ENCODE data around the gene EMP1. TPM values are rescaled to one million over a fixed set of nuclear protein-coding genes. Genes with fewer than 3 reads are reported as not detected.

The EMP1 gene
- polyA plus RNA-seq, 3 donors, result 106 to 123 (median 109) TPM

DNA sequence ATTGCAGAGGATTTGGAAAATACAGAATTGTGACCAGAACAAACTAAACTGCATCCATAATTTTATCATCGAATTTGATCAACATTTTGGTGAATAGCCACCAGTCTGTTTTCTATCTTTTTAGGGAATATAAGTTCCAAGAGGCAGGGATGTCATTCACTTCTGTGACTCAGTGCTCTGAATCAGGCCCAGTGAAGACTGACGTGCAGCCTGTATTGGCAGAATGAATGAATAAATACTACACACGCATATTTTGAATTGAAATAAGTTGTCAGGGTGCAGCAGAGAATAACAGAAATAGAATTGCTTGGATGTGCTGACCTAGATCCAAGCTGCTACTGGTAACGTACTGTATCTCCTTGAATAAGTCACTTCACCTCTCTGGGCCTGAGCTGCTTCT, 1.3 kb upstream of the EMP1 start:
- DNase-seq (ENCODE audit: low read depth in 3 of 3, low spot score in 2 of 3), result no peak

DNA sequence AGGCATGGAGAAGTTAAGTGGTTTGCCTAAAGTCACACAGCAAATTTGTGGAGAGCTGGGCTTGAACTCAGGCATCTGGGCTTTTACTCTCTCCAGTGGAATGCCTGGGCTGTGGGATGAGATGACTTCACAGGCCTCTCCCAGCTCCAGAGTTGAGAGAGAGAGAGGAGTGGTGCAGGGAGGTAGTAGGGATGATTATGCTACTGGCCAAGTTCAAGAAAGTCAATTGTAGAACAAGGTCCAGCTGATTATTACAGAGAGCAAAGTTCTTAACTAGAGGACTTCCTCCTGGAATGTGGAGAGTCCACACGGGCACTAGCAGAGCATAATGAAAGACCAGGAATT, 769 bp upstream of the EMP1 start:
- DNase-seq (ENCODE audit: low read depth in 3 of 3, low spot score in 2 of 3), result no peak

DNA sequence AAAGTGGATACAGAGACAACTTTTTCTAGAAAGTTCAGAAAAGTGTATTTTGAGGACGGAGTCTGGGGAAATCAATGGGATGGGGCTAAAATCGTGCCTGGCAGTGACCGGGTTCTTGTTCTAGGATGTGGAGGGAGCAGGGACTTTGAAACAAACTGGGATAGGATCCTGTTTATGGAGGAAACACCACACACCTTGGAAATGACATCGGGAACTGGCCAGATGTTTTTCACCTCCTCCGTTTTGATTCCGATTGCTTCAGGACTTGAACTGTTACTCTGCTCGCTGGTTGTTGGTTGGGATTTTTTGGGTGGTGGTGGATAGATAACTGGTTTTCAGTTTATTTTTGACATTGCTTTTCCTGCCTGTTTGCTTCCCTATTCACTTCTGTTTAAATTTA, 506 bp downstream of the EMP1 start:
- no peak for DNase-seq (ENCODE audit: low read depth in 3 of 3, low spot score in 2 of 3)

DNA sequence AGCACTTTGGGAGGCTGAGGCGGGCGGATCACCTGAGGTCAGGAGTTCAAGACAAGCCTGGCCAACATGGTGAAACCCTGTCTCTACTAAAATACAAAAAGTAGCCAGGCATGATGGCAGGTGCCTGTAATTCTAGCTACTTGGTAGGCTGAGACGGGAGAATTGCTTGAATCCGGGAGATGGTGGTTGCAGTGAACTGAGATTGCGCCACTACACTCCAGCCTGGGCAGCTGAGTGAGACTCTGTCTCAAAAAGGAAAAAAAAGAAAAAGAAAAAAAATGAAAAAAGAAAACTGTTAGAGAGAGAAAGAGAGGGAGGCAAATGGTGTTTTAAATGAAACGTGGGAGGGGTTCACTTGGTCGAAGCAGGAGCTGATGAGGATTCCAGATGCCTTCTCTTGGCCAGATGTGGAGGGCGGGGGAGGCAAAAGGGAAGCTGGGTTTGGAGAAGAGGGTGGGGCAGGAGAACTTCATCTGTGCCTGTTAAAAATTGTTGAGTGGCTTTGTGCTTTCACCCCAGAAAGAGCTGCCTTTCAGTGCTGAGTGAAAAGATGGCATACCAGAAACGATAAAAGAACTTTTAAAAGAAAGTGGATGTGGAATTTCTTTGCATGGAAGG, 1.1 kb downstream of the EMP1 start:
- no peak for DNase-seq (ENCODE audit: low read depth in 3 of 3, low spot score in 2 of 3)

DNA sequence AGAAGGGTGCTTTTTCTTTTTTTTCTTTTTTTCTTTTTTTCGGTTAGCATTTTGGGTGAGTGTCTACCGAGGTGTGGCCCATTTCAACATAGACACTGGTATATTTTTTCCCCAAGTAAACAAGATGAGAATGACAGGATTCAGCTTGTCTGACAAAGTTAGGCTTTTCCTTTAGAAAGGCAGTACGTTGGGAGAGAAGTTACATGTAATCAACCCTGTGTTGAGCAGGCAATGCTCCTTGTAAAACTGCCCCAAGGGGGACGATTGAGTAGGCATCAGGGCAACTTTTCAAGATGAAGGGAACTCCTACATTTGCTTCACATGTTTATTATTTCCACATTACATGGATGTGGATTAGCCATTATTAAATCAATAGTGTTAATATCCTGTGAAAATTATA, 1.7 kb downstream of the EMP1 start:
- DNase-seq (ENCODE audit: low read depth in 3 of 3, low spot score in 2 of 3), result no peak

DNA sequence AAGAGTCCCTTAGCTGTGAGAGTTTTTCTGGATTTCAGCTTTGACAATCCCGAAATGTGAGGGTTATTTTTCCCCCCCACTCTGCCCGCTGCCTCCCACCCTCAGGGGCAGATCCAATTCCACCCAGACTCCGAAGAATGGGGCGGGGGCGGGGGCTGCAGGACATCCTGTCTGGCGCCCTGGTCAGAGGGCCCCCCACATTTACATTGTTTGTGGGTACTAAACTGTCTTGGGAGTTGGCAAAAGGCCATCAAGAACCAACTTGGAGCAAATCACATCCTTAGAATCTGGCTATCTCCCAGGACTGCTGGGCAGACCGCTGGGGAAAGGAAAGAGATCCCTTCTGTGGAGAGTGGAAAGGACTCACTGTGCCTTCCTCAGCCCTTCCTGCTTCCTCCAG, 2.4 kb downstream of the EMP1 start:
- no peak for DNase-seq (ENCODE audit: low read depth in 3 of 3, low spot score in 2 of 3)

DNA sequence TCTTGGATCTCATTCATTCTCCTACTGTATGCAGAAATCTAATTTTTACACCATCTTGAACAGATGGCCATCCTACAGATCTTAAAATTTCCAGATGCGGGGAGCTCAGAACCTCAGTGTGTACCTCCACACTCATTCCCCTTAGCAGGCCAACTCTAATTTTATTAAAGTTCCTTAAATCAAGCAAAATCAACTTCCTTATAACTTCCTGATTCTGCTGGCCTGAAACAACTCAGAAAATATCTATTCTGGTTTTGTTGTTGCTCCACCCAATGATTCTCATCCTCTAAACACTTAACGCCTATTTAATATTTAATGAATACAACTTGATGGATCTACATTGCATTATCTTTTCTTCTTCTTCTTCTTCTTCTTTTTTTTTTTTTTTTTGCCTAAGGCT, 3.1 kb downstream of the EMP1 start:
- no peak for DNase-seq (ENCODE audit: low read depth in 3 of 3, low spot score in 2 of 3)

DNA sequence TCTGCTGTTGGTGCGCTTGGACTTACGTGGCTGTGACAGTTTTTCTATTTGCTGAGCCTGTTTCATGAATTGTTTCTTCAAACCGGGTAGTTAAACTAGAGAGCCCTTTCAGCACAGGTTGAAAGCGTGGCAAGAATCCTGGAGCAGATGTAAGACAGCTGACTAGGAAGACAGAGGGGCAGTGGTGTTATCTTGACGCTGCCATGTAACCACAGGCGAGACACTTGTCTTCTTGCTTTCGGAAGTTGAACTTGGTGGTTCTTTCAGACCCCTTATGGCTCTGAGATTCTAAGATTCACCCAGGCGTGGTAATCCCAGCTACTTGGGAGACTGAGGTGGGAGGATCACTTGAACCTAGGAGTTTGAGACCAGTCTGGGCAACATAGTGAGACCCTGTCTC, 4.3 kb downstream of the EMP1 start:
- no peak for DNase-seq (ENCODE audit: low read depth in 3 of 3, low spot score in 2 of 3)

DNA sequence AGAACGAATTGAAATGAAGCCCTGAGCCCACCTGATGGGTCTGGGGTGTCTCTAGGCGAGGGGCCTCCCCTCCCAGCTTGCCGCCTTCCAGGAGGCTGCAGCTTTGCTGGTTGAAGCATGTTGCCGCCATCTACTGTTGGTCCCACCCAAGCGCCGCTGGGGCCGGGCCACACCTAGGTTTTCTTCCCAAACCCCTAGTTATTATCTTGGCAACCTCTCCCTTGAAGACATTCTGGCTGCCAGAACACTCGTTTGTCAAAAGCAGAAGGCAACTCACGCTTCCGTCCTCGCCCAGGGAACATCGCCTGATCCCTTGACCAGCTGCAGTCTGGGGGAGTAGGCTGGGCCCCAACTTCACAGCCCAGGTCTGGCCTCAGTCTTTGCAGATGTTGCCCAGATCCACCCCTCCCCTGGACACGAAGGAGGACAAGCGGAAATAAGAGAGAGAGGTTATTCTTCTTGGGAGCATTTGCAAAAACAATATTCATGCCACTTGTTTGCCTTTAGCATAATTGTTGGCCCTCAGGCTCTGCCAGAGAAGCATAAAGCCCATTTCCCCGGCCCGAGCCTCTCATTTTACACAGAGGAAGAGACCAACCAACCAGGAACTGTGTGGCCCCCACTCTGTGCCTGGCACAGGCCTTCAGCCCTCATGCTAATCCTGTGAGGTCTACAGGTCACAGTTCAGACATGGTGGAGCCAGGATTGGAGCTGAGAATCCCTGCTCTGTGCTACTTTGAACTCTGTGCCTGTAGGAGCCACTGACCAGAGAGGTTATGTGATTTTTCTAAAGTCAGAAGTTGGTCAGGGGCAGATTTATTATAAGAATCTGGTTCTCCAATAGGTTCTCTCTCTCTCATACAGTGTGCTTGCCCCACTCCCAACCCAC, 6.8 kb downstream of the EMP1 start:
- no peak for DNase-seq (ENCODE audit: low read depth in 3 of 3, low spot score in 2 of 3)

DNA sequence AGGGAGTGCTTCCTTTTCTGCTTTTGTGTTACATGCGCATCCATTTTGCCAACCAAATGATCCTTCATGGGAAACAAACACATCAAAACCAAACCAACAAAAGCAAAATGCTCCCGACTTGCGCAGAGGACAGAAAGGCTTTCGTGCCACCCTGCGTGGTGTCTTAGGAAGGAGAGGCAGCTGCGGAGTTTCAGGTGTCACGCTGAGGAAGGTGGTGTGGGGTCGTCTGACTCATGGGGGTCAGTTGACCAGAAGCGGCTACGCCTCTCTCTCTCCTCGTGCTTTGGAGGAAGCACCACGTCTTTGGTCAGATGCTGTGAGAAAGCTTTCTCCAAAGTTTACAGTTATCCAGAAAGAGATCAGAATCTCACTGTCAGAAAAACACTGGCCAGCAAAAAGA, 7.9 kb downstream of the EMP1 start:
- no peak for DNase-seq (ENCODE audit: low read depth in 3 of 3, low spot score in 2 of 3)

DNA sequence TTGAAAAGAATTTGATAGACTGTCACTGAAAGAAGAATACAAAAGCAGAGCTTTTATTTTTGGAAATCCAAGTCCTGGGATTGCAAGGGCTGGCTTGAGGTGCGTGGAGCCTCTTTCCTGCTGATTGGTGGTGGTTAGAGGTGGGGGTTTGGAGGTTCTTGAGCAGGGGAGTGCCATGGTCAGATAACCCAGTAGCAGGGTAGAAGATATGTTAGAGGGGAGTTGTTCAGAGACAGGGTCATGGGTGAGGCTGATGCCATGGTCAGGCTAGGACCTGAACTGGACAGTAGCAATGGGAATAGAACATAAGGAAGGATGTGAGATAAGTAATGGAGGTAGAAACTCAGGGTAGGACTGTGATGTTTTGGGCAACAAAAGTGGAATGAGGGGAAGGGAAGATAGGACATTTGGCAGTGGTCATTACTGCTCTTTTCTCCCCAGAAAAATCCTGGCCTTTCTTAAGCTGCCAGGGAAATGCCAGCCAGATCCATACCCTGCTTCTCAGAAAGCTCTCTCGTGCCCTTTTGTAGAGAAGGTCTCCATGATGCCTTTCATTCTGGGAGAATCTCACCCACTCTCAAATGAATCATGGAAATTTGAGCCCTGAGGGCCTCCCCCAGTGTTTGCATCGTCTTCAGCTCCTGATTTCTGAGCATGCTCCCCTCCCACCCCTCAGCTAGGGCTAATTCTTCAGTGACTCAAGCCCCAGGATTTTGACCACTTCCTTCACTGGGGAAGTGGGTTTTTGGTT, 9.5 kb downstream of the EMP1 start:
- DNase-seq (ENCODE audit: low read depth in 3 of 3, low spot score in 2 of 3), result no peak

DNA sequence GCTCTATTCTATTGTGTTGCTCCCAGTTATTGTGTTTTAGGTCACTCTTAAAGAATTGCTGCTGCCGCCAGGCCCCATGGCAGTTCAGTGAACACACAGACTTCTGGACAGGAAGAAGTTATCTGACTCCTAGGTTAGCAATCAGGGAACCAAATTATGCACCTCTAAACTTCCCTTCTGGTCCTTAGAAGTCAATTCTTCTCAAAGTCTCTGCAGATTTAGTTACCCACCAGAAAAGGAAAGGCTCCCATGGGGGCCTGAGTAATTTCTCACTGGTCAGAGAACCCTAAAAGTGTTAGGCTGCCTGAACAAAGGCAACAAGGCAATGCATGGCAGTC, 10.0 kb downstream of the EMP1 start:
- DNase-seq (ENCODE audit: low read depth in 3 of 3, low spot score in 2 of 3), result no peak

DNA sequence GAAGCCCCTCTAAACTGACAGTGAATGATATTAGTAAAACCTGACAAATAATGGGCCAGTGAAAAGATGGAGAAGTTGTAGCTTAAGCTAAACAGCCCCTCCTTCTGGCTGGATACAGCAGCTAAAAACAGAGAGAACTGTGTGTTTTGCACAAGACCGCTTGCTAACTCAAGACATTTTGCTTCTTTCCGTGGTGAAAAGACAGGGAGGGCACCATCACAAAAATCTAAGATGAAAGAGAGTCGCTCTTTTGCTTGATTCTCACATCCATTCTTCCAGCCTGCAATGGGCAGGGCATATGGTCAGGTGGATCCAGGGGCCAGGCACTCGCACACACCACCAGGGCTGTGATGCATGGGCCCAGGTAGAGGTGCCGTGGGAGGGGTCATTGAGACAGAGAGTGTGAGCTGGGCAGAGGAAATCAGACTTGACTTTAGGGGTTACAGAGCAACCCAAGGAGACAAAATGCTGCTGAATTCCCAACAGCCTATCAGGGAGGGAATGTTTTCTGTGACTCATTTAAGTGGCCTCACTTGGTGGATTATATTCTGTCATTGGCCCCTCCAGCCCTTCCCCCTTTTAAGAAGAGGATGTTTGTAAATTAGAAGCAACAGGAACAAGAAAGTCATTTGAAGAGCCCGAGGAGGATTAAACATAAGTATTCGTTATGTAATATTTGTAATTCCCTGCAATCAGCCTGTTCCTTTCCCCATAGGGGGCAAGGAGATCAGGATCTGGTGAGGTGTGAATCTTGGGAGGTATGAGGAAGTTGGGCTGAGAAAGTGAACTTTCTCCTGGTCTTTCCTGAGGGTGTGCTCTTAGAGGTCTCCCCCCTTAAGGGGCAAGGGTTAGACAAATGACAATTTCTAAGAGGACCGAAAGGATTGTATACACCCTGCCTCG, 12.3 kb downstream of the EMP1 start:
- DNase-seq (ENCODE audit: low read depth in 3 of 3, low spot score in 2 of 3), result no peak

DNA sequence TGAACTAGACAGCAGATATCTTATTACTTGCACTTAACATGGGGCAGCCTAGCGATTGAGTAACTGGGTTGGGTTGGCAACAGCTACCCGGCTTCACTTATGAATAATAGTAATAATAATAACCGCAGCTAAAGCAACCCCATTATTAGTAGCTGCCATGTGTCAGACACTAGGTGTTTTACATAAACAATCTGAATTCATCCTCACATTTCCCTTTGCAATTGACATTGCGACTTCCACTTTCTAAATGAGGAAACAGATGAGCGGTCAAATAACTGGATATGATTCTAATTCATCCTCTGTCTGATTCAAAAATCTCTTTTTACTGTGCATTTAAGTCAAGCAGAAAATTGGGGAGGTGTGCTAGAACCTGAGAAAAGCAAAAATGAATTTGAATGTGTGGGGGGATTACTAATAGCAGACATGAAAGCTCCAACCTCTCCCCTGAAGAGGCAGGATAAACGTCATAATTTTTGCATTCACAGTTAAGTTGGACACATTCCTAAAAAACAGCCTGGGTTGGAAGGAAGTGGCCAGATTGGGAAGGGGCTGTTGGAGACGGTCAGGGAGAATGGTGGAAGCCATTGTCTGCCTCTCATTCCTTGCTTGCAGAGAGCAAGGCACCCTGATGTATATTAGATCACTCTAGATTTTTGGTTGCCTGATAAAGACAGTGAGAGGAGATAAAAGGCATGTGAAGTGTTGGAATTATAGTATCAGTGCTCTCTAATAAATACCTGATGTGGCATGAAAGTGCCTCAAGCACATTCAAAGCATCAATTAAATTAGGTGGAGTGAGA, 13.1 kb downstream of the EMP1 start:
- no peak for DNase-seq (ENCODE audit: low read depth in 3 of 3, low spot score in 2 of 3)

DNA sequence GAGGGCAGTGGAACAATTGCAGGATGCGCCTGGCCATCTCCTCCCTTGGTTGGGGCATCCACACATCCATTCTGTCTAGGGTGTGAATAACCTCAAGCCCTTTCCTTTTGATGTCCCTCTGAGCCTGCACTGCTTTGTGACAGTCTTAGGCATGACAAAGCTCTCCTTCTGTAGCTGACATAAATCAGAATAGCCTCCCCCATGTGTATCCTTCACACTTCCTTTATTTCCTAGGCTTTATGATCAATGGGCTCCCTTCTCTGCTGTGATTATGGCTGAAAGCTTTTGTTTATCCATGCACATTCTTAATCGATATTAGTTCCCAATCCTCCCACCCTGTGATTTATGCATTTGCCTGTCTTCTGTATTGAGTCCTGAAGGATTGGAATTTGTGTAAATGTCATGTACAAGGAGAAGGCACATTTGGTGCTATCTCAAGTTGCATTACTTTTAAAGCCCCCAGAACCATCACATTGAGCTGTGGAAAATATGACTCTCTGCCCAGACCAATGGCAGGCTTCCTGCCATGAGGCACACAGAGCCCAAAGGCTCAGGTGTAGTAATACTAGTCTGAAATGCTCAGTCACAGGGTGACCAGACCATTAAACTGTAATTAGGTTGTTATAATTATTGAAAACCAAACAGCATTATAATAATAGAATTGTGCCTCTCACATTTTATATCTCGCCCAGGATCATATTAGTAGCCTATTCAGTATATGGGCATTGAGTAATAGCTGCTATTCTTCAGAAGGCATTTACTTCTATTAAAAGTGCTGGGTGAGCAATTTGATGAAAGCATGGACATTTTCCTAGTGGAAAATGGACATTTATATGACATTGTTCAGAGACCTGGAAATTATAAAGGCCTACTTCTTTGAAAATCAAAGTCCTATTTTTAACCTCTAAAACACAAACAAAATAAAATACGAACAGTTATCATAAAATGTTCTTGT, 14.0 kb downstream of the EMP1 start:
- no peak for DNase-seq (ENCODE audit: low read depth in 3 of 3, low spot score in 2 of 3)

DNA sequence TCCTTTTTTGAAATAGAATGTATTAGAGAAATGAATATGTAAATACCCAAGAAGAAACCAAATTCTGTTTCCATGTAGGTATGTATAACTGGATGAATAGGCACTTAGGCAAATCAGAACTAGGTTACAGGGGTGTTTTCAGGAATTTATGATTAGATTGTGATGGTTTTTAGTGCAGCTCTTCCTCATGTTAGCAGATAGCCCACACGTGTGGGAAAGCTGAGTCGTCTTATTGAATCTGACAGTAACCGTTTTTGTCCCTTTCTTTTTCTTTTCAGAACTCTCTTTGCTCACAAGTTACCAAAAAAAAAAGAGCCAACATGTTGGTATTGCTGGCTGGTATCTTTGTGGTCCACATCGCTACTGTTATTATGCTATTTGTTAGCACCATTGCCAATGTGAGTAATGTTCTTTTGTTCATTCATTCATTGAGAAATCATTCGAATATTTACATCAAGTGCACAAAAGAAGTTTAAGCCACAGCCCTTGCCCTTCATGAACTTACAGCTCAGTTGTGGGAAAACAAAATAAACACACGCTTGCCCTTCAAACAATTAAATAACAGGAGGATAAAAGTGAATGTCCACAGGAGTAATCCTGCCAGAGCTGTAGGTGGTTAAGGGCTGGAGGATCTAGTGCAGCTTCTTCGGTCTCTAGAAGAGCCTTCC, 14.8 kb downstream of the EMP1 start:
- no peak for DNase-seq (ENCODE audit: low read depth in 3 of 3, low spot score in 2 of 3)

DNA sequence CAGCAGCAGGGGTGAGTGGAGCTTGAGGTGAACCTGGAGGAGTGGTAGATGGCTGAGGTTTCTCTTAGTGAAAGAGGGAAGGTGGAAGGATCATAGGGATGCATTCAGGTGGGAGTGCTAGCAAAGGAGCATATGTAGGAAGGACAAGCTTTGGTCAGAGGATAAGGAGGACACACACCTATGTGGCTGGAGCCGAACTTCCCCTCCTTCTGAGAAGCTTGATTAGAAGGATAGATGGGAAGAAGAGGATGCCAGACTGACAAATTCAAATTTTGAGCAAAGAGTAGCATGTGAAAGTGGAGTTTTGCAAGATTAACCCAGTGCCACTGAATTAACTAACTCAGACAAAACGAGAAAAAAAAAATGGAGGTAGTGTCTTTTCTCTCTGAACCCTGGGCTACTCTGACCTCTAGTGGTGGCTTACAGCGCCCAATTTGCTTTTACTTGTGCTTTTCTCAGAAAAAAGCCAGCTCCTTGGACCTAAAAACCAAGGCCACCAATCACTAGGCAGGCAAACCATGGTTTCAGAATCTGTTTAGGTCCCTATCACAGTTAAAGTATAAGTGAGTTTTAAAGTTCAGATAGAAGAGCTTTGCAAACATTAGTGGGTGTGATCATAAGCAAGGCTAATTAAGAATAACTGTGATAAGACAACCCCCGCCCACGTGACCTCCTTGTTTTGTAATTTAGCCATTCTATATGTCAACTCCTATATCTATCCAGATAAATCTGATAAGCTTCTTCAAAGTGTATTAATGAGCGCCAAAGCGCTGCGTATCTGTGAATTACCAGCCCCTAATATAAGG, 15.5 kb downstream of the EMP1 start:
- DNase-seq (ENCODE audit: low read depth in 3 of 3, low spot score in 2 of 3), result peak in 1 of 3 donors; percentile 73

DNA sequence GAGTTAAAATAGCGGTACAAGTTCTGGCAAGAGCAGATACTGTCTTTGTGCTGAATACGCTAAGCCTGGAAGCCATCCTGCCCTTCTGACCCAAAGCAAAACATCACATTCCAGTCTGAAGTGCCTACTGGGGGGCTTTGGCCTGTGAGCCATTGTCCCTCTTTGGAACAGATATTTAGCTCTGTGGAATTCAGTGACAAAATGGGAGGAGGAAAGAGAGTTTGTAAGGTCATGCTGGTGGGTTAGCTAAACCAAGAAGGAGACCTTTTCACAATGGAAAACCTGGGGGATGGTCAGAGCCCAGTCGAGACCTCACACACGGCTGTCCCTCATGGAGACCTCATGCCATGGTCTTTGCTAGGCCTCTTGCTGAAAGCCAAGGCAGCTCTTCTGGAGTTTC, 18.5 kb downstream of the EMP1 start:
- no peak for DNase-seq (ENCODE audit: low read depth in 3 of 3, low spot score in 2 of 3)

Data from right renal cortex interstitium (tissue), 3 donors.